NCI-H82 treated with DMSO at 0.1 percent for 48 hours (cell line): ENCODE results near the gene SUV39H1.
"Not testable (repeated sequence)": the region's sequence is repeated elsewhere in the genome, so short reads cannot be mapped to it uniquely, and the experiment has no call there.

Experiments used
- DNase-seq: peaks from one replicate; lab custom pipeline; 2025; ENCODE audit not compliant: unreplicated experiment; lab: John Stamatoyannopoulos, UW

SUV39H1 gene

DNA sequence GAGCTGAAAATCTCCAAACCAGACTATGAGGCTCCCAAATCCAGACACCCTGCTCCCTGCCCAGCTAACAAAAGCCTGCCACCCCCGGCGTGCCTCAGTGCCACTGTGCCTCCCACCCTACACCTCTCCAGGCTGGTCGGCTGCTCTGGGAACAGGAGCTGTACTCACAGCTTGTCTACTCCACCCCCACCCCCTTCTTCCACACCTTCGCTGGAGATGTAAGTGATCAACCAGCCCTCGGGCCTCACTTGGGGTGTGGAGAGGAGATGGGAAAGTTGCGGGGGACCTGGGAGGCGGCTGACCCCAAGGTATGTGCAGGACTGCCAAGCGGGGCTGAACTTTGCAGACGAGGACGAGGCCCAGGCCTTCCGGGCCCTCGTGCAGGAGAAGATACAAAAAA, 11.1 kb upstream of the SUV39H1 start:
- DNase-seq: no peak

DNA sequence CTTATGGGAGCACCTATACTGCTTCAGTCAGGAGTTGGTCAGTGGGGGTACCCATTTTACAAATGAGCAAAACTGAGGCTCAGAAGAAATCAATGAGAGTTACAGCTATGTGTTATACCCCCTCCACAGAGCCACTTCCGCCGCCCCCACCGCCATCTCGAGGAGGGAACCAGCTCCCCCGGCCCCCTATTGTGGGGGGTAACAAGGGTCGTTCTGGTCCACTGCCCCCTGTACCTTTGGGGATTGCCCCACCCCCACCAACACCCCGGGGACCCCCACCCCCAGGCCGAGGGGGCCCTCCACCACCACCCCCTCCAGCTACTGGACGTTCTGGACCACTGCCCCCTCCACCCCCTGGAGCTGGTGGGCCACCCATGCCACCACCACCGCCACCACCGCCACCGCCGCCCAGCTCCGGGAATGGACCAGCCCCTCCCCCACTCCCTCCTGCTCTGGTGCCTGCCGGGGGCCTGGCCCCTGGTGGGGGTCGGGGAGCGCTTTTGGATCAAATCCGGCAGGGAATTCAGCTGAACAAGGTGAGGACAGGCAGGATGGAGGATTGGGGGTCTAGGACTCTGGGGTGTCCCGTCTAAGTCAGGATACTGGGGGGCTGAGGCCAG, 7.9 kb upstream of the SUV39H1 start:
- no peak for DNase-seq

DNA sequence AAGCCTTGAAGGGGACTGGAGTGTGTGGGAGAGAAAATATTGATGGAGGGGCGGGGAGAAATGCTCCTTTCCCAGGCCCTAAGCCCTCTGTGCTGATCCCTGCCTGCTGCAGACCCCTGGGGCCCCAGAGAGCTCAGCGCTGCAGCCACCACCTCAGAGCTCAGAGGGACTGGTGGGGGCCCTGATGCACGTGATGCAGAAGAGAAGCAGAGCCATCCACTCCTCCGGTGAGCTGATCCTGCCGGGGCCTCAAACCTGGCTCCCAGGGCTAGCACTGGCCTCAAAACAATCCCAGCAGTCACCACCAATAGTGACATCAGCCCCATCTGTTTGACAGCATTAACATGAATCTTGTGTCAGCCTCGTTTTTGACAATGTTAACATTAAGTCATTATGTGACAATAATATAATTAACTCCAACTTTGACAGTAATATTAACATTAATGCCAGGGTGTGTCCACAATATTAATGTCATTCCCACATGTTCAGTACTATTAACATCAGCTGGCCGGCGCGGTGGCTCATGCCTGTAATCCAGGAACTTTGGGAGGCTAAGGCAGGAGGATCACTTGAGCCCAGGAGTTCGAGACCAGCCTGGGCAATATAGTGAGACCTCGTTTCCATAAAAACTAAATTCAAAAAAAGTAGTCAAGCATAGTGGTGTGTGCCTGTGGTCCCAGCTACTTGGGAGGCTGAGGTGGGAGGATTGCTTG, 7.2 kb upstream of the SUV39H1 start:
- no peak for DNase-seq

DNA sequence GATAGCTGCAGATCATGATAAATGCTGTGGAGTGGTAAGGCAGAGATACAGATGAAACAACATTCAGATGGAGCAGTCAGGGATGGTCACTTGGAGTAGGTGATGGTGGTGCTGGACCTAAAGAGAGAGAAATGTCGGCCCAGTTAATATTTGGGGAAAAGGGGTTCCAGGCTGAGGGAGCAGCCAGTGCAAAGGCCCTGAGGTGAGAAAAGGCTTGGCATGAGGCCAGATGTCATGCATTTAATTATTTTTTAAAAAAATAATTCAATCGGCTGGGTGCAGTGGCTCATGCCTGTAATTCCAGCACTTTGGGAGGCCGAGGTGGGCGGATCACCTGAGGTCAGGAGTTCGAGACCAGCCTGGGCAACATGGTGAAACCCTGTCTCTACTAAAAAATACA, 4.8 kb upstream of the SUV39H1 start:
- not testable (repeated sequence) for DNase-seq

DNA sequence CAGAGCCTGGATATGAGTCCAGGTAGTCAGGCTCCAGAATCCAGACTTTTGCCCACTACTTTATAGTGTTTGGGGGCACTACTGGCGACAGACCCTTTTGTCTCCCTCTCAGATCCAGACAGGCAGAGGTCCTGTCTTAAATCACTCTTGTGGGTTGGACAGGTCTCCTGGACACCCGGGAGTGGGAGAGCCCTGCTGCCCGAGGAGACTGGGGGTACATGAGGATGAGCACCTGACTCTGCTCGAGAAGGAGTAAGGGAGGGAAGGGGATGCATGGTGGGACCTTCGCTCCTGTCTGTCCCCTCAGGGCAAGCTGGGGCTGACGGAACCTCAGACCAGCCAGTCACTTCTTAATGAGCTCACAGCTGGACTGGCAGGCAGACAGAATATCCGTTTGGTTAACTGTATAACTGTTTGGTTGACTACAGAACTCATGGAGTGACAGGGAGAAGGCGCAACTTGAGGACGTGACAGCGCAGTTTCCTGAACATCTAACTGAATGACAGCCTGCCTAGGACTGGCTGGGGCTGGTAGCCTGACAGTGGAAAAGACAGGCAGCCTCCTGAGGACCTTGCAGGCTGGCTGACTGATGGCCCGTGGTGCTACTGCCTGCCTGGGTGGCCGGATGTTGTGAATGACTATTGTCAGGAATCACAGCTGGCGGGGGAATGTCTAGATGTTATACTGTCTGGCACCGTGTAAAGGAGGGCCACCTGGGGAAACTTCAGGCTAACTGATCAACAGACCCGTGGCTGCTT, 1.6 kb upstream of the SUV39H1 start:
- DNase-seq: no peak

DNA sequence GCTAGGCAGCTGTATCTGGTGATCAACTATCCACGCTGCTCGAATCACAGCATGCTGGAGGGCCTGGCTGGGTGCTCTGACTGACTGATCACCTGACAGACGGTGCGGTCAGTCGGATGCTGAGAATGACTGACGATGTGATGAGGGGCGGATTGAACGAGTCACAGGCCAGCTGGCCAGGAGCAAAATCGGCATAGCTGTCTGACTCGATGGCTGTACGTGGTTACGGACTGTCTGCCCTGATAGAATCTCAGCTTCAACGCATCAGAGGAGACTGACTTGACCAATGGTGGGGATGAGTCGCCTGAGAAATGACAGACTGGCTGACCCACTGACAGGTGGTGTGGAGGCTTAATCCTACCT, 1.0 kb upstream of the SUV39H1 start:
- DNase-seq: no peak

DNA sequence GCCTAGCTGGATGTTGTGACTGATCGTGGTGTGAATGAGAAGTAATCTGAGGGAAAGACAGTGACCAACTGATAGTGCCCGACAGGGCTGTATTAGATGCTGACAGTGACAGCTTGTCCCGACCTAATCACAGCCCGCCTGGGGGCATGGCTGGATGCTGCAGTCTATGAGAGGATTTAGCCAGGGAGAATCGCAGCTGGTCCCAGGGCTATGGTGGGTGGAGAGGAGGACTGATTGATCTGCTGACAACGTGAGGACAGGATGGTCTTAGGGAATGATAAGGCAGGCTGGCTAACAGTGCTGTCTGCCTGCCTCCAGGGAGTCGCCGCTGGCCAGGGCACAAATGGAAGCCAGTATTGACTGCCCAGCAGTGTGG, 621 bp upstream of the SUV39H1 start:
- DNase-seq: peak; percentile 44

DNA sequence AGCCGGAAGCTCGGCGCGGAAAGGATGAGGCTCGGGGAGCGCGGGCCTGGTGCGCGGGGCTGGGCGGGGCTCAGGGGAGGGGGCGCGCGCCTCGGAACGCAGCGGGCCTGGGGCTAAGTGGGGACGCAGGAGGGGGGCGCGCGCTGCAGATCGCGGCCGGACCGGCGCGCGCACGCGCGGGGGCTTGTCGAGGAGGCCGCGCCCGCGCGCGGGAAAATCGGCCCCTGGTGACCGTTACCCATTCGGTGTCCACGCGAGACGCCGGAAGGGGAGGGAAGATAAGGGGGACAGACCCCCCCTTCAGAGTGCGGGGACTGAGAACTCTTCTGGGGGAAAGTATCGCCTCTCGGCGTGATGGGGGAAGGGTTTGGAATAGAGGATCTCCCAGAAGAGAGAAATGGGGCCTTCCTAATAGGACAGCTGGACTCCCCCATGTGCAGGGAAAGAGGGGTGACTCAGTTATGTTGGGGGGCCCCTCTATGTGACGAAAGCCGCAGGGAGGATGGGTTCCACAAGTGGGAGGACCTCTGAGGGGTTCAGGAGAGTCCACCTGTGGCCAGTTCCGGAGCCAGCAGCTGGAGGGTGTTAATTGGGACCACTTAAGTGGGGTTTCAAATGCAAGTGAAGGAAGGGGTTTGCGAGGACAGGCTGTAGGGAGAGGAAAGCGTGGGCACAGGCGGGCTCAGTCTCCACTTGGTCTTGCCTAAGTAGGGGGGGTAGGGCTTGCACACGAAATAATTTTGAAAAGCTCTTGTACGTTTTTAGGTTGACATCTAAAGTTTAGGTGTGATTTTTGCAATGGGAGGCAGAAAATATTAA, 584 bp downstream of the SUV39H1 start:
- peak; percentile 36 for DNase-seq

DNA sequence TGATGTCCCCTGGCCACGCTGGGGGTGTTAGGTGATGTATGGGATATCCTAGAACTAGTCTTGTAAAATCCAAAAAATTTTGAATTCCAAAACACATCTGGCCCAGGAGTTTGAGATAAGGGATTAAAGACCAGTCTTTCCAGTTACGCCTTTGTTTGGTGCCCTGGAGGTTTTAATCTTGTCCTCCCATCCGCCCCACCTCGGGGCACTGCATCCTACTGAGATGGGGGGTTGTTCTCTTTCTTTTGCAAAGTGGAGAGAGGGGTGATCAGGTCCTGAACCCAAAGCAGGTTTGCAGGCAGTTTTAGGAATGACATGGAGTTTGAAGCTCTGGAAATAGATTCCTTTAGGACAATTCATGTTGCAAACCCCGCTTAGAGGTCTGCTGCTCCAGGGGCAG, 1.8 kb downstream of the SUV39H1 start:
- no peak for DNase-seq

DNA sequence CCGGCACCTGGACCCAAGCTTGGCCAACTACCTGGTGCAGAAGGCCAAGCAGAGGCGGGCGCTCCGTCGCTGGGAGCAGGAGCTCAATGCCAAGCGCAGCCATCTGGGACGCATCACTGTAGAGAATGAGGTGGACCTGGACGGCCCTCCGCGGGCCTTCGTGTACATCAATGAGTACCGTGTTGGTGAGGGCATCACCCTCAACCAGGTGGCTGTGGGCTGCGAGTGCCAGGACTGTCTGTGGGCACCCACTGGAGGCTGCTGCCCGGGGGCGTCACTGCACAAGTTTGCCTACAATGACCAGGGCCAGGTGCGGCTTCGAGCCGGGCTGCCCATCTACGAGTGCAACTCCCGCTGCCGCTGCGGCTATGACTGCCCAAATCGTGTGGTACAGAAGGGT, 3.7 kb downstream of the SUV39H1 start:
- DNase-seq: no peak

DNA sequence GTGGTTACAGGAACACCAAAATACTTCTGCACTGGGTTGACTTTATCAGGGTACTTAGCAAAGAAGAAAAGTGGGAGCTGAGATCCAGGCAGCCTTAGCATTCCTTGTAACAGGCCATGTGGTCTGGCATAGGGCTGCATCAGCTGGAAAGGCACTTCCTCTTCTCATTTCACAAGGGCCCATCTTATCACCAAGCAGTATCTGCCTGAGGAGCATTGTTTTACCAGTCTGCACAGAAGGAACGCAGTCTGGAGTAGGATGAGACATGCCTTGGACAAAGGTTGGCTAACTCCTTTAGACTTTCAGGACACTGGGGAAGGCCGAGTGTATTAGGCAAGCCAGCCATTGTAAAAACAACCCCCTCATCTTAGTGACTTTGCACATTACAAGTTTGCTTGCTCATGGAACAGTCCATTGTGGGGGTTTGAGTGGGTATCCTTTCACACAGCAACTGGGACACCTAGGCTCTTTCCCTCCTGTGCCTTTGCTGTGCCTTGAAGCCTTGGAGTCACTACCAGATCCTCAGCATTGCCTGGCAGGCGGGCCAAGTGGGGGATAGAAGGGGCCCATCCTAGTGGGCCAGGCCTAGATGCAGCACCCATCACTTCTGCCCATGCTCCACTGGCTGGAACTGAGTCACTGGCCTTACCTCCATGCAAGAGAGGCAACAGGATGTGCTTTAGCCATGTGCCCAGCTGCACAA, 4.6 kb downstream of the SUV39H1 start:
- DNase-seq: no peak

DNA sequence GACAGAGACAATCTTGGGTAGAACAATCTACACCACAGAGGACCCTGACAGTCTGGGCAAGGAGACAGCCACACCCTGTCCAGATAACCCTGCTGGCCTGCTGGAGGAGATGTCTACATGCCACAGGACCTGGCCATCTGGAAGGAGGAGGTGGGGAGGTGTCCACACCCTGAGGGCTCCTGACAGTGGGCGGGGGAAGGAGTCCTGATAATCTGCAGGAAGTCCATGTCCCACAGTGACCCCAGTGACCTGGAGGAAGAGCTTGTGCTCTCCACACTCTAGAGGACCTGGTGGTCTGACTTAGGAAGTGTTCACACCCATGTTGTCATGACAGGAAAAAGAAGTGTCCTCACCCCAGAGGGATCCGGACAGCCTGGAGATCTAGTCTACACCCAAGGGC, 5.5 kb downstream of the SUV39H1 start:
- no peak for DNase-seq

DNA sequence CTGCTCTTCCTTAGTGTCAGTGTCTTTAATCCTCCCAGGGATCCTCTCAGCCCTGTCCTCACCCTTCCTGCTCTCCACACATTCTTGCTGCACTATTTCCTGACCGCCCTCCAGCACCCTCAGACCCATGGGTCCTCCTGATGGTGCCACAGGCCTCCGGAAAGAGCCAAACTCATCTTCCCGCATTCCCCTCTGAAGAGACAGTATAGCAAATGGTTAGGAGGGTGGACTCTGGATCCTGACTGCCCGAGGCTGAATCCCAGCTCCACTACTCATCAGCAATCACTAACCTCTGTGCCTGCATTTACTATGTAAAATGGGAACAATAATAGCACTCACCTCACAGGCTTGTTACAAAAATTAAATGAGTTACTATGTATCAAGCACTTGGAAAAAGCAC, 6.2 kb downstream of the SUV39H1 start:
- no peak for DNase-seq

DNA sequence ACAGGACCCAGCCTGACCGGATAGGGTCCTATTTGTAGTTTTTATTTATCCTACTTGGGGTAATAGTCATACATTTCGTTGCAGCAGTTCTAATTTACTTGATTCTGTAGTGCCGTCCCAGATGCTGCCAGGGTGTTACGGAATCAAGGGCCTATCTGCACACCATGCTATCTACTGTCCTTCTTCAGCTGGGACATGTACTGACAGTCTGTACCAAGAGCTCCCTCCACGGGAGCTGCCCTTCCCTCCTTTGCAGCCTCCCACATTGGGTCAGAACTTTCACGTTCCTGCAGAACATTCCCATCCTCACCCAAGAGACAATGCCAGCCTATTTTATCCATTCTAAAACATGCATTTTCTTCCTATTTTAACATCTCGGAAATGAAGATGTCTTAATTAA, 6.7 kb downstream of the SUV39H1 start:
- DNase-seq: no peak

DNA sequence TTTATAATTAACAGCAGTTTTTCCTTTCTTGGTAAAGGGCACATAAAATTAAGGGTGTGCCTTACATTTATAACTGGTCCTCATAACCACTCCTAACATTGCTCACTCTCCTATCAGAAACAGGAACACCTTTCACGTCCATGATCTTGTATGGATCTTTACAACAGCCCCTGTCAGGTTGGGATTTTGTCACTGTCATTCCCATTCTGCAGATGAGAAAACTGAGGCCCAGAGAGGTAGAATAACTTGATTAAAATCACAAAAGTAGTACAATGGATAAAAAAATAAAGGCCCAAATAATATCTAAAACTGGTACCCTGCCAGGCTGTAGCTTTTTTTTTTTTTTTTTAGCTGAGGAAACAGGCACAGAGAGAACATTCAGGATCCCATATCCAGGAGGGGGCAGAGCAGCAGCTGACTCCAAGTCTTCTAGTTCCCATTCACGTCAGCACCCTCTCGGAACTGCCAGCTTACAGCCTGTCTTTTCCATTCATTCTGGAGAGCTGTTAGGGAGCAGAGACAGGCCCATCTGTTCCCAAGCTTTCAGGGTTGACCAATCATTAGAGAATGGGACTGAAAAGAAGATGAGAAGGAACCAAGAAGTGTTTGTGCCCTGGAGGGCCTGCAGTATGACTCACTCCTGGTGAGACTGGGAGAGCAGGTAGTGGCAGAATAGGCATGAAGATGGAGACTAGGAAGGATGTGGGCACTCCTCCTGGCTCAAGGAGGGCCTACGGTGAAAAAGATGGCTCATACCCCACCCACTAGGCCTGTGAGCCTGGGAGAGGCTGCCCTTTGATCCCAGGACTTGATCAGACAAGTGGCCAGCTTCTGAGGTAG, 7.3 kb downstream of the SUV39H1 start:
- no peak for DNase-seq

DNA sequence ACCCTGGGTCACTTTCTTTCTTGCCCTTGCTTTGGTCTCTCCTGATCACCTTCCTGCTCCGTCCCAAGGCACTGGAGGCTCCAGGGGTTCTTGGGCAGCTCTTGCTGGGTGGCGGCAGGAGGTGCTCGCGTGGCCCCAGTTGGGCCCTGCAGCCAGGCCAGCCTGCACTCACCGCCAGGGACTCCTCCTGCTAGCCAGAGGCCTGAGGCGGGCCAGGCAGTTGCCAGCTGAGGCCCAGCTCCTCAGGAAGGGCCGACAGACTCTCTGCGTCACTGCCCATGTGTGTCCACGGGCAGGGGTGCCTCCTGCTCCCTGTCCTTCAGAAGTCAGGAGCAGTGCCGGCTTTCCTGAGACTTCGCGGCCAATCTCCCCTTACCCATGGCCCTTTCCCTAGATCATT, 9.3 kb downstream of the SUV39H1 start:
- DNase-seq: no peak

DNA sequence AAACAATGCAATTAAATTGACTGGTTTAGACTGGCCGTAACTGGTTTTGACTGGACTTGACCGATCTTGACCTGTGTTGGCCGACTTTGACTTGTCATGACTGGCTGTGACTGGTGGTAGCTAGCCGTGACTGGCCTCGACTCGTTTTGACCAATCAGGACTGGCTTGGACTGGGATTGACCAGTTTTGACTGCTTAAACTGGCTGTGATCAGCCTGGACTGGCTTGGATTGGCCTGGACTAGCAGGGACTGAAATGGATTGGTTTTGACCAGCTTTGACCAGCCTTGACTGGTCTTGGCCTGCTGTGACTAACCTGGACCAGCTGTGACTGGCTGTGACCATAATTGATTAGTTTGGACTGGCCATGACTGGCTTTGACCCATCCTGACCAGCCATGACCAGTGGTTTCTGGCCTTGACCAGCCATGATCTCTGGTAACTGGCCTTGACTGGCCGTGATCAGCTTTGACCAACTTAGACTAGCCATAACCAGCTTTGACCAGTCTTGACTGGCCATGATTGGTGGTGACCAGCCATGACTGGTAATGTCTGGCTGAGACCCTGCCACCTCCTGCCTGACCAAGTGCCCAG, 13.1 kb downstream of the SUV39H1 start:
- DNase-seq: no peak

DNA sequence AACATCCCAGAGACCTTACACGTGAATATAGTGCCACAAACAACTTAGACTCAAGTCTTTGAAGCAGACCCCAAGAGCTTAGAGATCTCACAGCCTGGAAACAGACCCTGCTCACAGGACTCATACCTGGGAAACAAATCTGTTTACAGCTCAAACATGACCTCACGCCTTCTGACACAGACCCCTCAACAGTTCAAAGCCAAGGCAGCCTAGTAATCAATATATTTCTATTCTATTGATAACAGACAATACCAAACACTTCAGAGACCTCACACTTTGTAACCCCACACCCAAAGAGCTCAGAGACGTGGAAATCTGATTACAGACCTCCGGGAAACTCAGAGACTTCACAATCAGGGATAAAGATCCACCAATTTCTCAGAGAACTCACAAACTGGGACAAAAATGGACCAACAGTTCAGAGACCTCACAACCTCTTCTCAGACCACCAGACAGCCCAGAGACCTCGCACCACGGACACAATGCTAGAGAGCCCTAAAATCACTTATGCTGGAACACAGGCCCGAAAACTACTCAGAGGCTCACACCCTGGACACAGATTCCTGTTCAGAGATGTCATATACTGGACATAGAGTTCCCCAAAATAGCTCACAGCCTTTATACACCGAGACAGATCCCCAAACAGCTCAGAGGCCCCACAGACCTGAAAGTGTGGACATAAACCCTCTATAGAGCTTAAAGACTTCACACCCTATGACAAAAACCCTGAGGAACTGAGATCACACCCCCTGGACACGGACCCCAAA, 14.8 kb downstream of the SUV39H1 start:
- no peak for DNase-seq

DNA sequence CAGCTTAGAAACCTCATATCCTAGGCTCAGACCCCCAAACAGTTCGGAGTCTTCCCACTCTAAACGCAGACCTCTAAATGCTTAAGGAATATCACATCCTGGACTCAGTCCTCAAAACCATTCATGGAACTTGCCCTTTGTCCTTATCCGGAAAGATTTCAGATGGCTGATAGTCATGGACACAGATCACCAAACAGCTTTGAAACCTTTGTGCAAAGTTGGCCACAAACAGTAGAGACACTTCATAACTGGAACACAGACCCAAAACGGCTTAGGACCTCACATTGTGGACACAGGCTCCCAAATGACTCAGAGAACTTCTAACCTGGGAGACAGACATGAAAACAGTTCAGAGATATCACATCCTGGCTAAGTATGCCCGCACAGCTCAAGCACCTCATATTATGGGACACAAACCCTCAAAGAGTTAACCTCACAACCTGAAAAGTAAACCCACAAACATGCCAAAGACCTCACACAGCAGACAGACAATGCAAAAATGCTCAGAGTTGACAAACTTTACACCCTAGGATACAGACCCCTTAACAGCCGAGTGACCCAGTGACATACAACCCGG, 15.5 kb downstream of the SUV39H1 start:
- no peak for DNase-seq
